Activated naive CD4-positive, alpha-beta T cell treated with anti-CD3 and anti-CD28 coated beads, Interleukin-2, amount 50 U/mL, for 16 hours (primary cell): ENCODE data around the gene PRR35.

Experiments used
- DNase-seq: peaks from one replicate; pipeline ENCODE4 v3.0.0-alpha.2; 2020

The PRR35 gene

DNA sequence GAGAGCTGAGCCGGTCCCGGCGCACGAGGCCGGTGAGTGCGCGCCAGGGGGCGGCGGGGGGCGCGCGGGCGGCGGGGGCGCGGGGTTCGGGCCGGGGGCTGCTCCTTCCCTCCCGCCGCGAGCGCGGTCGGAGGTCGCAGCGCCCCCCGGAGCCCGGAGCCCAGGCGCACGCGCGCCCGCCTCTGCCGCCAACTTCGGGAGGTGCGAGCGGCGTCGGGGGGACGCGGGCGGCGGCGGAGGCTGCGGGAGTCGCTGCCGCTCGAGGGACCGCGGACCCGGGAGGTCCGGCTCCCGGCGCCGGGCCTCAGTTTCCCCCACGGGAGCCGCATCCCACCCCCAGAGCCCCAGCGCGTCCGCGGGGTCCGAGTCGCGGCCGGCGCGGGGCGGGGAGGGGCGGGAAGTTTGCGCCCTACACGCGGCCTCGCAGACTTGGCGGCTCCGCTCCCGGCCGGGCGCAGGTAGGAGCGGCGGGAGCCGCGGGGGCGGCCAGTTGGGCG, at the start of gene PRR35:
TSS of gene PRR35 (plus strand) at position 191 of the 497 bp plus-strand sequence. CDS start 2,901 bp downstream, outside the sequence.
- no peak for DNase-seq

DNA sequence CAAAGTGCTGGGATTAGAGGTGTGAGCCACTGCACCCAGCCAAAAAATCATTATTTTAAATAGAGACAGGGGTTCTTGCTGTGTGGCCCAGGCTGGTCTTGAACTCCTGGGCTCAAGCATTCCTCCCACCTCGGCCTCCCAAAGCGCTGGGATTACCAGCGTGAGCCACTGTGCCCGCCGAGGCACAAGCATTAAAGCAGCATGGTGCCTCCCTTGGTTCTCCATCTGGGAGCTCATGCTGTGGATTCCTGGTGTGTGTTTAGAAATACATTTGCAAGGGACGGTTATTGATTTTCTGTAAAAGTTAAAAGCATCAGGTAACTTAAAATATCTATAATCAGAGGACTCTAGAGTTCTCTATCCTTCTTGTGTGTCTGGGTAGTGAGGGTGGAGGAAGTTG, 47.4 kb upstream of the PRR35 start:
- DNase-seq: no peak

DNA sequence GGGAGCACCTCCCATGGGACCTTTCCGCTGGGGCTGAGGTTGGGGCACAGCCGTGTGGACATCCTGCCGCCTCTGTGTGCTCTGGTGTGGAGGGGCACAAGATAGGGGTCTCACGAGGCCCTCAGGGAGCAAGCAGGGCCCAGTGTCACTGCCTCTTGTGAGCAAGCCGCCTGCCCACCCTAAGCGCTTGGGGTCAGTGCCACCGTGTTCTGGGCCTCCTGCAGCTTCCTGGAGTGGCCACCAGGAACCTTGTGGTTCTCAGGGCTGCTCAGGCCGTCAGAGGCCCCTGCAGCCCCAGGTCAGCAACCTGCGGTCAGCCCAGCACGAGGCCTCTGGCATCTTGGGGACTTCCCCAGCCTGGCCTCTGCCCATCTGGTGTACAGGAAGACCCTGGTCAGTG, 46.2 kb upstream of the PRR35 start:
- no peak for DNase-seq

DNA sequence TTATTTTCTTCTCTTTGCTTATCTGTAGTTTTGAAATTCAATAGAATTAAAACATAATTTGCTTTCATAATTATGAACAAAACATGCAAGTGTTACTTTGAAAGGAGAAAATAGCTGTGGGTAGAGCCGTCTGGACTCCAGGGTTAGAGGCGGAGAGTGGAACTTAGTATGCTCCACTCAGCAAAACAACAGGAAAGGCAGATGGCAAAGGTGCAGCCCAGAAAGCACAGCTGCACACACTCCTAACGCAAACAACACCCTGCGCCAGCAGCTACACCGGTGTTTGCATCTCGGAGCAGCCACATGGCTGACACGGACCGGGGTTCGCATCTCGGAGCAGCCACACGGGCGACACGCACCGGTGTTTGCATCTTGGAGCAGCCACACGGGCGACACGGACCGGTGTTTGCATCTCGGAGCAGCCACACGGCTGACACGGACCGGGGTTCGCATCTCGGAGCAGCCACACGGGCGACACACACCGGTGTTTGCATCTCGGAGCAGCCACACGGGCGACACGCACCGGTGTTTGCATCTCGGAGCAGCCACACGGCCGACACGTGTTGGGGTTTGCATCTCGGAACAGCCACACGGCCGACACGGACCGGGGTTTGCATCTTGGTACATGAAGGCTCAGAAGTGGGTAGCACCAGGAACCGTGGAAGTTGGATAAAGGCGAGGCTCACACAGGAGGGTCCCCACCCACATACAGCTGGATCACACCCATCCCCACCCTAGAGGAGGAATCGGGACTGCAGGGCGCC, 44.8 kb upstream of the PRR35 start:
- DNase-seq: no peak

DNA sequence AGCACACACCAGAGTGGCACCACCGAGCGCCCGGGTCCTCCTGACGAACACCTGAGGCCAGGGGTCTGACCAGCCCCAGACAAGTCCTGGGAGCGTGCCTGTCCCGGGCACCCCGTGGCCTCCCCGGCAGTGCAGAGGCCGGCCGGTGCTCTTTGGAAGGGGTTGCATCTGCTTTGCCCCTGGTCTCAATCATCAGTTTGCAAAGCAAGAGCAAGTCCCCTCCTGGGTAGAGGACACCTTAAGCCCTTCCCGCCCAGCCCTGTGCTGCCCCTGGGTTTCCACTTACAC, 44.3 kb upstream of the PRR35 start:
- no peak for DNase-seq

DNA sequence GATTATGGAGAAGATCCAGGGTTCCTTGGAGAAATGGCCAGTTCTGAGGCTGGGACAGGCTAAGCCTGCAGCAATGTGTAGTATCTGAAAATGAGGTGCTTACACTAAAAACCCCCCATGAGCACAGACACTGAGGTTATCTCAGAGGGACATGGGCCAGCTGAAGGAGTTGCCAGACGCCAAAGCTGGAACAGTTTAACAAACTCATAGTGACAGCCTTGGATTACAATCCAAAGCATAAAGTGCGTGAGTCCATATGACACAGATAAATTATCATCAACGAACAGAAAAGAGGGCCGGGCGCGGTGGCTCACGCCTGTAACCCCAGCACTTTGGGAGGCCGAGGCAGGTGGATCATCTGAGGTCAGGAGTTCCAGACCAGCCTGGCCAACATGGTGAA, 43.9 kb upstream of the PRR35 start:
- DNase-seq: no peak

DNA sequence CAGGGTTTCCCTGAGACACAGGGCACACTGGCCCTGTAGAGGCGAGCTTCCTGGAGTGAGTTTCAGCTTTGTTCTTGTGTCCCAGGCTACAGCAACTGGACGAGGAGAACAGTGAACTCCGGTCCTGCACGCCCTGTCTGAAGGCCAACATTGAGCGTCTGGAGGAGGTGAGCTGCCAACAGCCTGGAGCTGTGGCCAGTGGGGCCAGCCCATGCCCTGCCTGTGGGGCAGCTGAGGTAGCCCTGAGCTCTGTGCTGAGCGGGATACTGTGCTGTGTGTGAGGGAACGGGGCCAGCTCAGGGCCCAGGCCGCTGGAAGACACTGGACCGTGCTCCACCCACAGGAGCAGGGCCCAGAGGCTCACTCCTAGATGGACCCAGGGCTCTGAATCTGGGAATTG, 41.3 kb upstream of the PRR35 start:
- no peak for DNase-seq

DNA sequence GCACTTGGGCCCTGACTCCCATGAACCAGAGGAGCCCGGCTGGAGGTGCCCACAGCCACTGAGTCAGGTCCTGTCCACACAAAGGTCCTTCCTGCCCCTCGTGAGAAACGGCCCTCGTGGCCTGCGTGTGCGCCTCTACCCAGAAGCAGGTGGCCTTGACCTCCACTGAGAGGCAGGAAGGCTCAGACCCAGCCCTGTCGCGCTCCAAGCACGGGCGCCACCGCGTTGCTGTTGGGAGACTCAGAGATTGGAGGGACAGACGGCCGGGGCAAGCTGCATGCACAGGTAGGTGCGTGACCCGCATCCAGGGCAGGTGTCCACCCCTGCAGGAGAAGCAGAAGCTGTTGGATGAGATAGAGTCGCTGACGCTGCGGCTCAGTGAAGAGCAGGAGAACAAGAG, 40.8 kb upstream of the PRR35 start:
- DNase-seq: no peak

DNA sequence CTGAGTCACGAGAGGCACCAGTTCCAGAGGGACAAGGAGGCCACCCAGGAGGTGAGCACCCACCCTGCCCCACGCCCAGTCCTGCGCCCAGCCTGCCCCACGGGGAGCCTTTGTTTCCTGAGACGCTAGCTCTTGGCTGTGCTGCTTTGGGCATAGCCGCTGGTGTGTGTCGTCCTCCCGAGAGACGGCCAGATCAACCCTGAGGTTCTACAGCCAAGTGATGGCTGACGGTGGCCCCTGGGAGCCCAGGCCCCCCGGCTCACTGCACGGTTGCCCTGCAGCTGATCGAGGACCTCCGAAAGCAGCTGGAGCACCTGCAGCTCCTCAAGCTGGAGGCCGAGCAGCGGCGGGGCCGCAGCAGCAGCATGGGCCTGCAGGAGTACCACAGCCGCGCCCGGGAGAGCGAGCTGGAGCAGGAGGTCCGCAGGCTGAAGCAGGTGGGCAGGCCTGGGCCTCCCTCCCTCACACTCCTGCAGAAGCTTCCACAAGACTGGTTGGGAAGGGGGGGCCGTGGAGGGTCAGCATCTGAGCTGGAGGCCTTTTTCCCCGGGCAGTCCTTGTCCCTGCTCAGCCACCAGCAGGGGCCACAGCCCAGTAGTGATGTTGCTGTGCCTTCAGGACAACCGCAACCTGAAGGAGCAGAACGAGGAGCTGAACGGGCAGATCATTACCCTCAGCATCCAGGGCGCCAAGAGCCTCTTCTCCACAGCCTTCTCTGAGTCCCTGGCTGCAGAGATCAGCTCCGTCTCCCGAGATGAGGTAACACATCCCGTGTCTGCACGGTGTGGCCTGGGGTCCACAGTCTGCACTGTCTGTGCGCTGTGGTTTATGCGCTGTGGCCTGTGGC, 40.1 kb upstream of the PRR35 start:
- DNase-seq: no peak

DNA sequence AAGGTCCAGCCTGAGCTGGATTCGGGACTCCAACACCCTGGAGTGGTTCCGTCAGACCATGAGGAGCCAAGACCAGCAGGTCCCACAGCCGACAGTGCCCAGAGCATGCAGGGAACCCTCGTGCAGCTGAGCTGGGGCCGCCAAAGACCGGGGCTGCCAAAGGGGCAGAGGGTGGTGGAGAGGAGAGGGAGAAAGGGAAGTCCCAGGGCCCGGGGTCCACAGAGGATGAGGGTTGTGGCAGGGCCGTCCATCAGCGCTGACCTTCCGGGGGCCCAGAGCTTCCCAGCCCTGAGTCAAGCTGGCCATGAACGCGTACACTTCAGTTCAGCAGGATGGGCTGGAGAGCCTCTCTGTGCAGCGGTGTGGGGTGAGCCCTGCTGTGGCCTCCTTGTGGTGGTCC, 39.3 kb upstream of the PRR35 start:
- DNase-seq: no peak

DNA sequence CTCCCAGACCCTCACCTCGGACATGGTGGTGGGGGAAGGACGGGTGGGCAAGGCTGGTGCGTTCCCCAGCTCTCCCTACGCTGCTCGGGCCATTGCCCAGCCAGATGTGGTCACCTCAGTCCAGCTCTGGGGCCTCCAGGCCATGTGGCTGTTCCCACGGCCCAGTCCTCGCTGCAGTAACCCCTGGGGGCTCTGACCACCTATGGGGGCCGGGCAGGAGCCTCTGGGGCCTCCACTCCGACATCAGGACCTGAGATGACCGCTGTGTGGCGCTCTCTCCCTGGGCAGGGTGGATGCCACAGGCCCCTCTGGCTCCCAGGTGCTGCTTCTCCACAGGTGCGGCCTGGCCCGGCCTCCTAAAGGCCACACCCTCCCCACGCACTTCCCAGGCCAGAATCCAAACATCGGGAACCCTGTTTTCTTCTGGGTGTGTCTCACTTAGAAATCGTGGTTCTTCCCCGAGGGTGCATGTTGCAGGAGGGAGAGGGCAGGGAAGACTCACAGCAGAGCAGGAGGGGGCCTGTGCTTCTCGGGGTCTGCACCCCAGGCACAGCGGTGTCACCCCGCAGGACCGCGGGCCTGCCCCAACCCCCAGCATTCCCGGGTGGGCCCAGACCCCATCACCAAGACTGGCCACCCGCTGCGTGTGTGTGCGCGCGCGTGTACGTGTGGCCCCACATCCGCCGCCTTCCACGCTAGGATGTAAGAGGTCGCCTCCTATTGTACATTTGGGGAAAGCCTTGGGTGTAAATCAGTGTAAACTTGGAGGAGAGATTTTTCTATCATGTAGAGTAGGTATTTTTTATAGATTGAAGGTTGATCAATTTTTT, 38.6 kb upstream of the PRR35 start:
- no peak for DNase-seq

DNA sequence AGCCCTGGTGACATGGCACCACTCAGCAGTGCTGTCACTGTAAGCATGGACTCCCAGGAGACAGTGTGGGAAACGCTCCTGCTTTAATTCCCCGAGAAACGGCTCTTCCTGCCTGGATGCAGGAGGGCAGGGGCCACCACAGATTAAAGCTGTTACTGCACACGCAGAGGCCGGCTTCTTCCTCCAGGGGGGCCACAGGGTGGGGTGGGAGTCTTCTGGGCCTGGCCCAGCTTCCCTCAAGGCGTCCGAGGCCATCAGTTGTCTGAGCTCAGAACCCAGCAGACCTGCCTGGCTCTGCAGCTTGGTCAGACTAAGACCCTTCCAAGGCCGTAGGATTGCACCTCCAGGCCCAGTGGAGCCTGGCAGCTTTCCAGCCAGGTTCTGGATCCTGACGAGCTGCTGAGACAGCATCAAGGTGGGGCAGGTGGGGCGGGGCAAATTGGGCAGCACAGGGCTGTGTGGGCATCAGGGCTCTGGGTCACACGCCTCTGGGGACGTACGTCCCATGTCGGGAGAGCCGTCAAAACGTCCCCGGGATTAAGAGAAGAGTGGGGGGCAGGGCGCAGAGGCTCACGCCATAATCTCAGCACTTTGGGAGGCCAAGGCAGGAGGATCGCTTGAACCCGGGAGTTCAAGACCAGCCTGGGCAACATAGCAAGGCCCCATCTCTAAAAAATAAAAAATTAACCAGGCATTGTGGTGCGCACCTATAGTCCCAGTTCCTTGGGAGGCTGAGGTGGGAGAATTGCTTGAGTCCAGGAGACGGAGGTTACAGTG, 37.7 kb upstream of the PRR35 start:
- DNase-seq: no peak

DNA sequence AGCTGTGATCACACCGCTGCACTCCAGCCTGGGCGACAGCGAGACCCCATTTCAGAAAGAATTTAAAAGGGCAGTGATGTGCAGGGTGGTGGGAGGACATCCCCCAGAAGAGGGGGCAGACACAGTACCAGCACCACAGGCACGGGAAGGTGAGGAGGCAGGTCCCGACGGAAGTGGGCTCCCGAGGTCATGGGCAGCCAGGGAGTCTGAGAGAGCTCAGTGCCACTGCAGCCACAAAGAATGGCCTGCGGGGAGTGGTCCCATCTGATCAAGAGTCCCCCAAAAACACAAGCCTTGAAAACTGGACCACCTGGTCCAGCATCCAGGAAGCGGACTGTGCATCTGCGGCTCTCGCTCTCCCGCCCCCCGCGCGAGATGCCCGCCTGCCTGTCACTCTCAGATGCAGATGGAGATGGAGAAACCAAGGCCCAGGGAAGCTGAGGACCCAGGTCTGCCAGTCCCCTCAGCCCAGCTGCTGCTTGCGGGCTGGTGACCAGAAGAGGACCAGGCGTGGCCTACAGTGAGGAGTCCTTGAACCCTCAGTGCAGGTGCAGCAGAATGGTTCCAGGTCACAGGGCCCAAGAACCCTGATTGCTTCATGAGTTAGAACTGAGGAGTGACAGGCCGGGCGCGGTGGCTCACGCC, 37.0 kb upstream of the PRR35 start:
- no peak for DNase-seq

DNA sequence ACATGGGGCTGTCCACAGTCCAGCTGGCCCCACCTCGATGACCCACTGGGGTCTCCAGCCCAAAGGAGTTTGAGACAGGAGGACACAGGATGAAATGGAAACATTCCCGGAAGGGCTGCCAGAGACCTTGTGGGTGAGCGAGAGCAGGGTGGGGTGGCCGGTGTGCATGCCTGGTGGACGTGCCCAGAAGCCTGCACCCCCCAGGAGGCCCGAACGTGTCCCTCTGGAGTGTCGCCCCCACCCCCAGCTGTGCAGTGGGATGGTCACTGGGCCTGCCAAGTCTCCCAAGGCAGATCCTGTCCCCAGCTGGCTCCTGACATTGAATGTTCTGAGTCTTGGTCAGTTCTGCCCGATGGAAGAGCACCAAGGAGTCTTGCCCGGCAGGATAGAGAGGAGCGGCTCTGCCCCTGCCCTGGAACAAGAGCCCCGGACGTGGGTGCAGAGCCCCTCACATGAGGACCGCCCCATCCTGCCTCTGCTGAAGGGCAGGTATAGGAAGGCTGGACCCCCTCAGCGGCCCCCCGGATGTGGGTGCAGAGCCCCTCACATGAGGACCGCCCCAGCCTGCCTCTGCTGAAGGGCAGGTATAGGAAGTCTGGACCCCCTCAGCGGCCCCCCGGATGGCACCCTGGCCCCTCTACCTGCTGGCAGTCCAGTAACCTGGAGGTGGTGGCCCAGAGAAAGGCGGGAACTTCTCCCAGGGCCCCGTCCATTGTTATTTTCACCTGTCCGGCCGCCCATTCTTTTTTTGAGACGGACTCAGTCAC, 35.7 kb upstream of the PRR35 start:
- DNase-seq: no peak

DNA sequence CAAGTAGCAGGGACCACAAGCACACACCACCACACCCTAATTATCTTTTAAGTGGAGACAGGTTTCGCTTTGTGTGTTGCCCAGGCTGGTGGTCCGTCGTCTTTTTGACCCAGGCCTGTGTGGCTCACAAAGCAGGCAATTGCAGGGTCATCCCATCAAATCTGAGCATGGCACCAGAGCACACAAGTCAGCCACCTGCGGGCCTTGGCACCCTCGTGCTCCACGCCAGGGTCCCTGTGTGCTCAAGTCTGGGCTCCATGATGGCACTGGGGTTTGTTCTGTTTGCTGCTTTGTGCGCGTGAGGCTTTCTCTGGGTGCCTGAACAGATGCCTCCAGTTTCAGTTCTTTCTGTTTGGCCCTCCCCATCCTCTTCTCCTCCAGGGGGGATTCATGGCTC, 35.1 kb upstream of the PRR35 start:
- DNase-seq: peak; percentile 35

DNA sequence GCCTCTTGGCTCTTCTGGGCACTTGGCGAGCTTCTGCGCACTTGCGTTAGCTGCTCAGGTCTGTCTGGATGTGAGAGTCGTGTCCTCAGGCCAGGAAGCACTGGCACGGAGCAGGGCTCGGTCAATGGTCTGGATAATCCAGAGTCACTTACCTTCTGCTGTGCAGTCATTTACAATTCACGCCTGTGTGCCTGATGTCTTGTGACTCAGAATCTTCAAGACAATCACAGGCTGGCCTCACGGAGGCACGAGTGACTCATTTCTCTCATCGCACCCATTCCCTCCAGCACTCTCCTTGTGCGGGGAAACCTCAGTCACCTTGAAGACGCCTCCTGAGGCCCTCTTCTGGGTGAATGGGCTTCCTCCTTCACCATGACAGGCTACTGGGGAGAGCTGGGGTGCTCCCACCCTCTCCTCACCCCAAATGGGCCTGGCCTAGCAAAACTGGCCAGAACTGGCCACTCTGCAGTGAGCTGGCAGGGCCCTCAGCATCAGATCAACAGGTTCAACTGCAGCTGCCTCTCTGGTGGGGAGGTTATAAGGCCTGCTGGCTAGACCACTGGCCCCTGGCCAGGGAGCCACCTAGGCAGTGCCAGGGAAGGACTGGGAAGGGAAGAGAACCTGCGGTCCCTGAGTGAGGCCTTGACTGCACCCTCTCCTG, 34.5 kb upstream of the PRR35 start:
- peak; percentile 79 for DNase-seq

DNA sequence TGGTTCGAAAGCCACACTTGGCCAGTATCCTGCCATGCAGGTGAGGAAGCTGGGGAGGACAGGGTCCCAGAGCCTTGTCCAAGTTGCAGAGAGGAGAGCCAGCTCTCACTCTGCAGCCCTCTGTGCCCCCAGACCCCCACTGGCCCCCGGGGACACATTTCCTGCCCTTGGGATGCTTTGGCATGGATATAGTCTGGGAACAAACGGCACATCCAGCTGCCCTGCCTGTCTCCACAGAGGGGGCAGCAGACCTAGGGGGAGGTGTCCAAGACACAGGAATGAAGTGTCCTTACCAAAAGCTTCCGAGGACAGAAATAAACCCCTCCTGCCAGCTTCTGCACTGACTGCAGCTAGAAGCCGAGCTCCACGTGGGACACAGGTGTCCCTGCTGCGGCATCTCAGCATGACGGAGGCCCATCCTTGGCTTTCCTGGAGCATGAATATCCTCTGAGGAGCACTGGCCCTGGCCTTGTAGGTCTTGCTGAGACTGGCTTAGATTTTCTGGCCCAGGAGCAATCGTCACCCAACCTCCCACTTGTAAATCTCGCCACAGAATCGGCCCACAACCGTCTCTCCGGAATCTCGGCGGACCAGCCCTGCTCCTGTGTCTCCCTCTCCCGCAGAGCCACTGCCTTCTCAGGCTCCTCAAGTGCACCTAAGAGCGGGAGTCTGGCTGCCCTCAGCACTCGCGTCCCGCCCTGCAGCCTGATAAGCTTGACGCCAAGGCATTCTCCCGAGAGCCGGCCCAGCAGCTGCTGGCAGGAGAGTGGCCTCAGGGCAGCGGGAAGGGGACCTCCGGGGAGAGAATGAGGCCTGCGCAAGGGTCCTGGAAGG, 33.8 kb upstream of the PRR35 start:
- peak; percentile 29 for DNase-seq

DNA sequence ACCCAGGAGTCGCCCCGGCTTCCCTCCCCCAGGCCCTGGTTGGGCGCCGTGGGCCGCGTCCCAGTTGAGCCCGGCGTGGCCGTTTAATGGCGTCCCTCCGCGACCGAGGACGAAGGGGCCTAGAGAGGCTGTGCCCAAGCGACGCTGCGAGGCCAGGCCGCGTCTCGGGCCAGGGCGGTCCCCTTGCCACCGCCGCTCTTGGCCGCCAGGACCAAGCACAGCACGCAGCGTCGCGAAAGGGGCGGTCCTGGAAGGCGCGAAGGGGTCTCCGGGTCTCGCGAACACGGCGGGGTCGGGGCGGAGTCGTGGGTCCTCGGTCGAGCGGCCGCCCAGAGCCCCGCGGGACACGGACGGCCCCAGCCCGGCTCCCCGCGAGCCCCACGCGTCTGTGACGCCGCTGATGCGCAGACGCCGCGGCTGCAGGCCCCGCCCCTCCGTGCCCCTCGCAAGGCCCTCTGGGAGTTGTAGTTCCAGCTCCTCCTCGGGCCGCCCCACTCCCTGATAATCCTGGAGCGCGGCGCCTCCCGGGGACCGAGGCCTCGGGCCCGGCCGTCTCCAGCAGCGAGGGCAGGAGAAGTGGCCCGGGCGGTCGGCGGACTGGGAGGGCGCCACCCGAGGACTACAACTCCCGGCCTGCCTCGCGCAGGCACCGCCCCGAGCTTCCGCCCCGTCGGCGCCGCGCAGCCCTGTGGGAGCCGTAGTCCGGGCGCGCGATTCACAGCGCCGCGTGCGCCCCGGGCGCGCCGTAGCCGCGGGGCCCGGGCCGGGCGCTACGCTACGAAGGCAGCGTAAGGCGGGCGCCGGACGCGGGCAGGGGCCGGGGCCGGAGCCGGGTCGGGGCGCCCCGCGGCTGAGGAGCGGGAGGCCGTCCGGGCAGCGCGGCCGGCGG, 32.9 kb upstream of the PRR35 start, which contains the start of gene CAPN15:
TSS of gene CAPN15 (plus strand) at position 698 of the 889 bp plus-strand sequence. CDS start 19,127 bp downstream, outside the sequence.
- peak; percentile 84 for DNase-seq
